Transverse colon (tissue), 4 donors: ENCODE data around the gene GAREM1. TPM values are rescaled to one million over a fixed set of nuclear protein-coding genes. Genes with fewer than 3 reads are reported as not detected.

Source experiments
- DNase-seq: peaks from one replicate; pipeline ENCODE4 v3.0.0-alpha.2; 2019
- H3K27ac ChIP-seq, 4 donors: fragments of 200-600 bp; sonication (generic); 2 replicates each; pipeline ENCODE4 v1.5.1; 2016 to 2018; ENCODE audit warnings: inconsistent platforms in 4 of 4
- H3K27me3 ChIP-seq: fragments of 200-600 bp; sonication (generic); 2 replicates; pipeline ENCODE4 v1.5.1; 2017; ENCODE audit warnings: inconsistent platforms
- H3K36me3 ChIP-seq, 4 donors: fragments of 200-600 bp; sonication (generic); 2 replicates each; pipeline ENCODE4 v1.5.1; 2017 to 2019; ENCODE audit warnings: inconsistent platforms in 4 of 4
- H3K4me1 ChIP-seq, 4 donors: fragments of 200-600 bp; sonication (generic); 2 replicates each; pipeline ENCODE4 v1.5.1; 2017 to 2020; ENCODE audit warnings: inconsistent platforms in 4 of 4
- H3K4me3 ChIP-seq, 4 donors: fragments of 200-600 bp; sonication (generic); 1 replicate in 1 of 4; 2 replicates in 3 of 4; pipeline versions ENCODE4 v1.5.1 to v1.6.1; 2017 to 2019; ENCODE audit warnings: inconsistent platforms in 4 of 4
- H3K9me3 ChIP-seq, 2 donors: fragments of 200-600 bp; sonication (generic); 2 replicates each; pipeline ENCODE4 v1.5.1; 2017 to 2019; ENCODE audit warnings: inconsistent platforms in 2 of 2
- EP300 ChIP-seq: sonication (generic); formaldehyde crosslinking; IDR thresholded peaks from one replicate; pipeline ENCODE4 v1.6.1; 2017; ENCODE audit warnings: antibody characterized with exemption, low read depth
- POLR2A ChIP-seq: fragments of 450-650 bp; IDR thresholded peaks from one replicate; pipeline ENCODE4 v1.6.1; 2016; ENCODE audit warnings: antibody characterized with exemption, mild to moderate bottlenecking, moderate library complexity
- POLR2AphosphoS5 ChIP-seq, 3 donors: sonication (generic); formaldehyde crosslinking; IDR thresholded peaks; one replicate each; pipeline ENCODE4 v1.6.1; 2016; ENCODE audit warnings: antibody characterized with exemption in 3 of 3
- WGBS, 2 donors: methylation state at CpG; one replicate each; pipeline ENCODE4 v1.1.5; 2018; ENCODE audit warnings: low coverage in 1 of 2; 5-methylcytosine and 5-hydroxymethylcytosine counted together
- in situ Hi-C, 4 donors: fragments of 200-750 bp; cut with MboI; loops; one replicate each; pipeline versions ENCODE4 v1.15.0 to v1.15.1; 2017; ENCODE audit warnings: low sequenced_read_pairs in 3 of 4, low pct_ligation_motif_present in 1 of 4, low pct_unique_long_range_greater_than_20kb in 1 of 4
- intact Hi-C: fragments of 100-400 bp; cut with DNase I; formaldehyde crosslinking; loops from one replicate; pipeline ENCODE4 v1.15.1; 2023; ENCODE audit warnings: low total_unique reads
- total RNA-seq, 4 donors: library from RNA; depleted of rRNA; stranded (reverse); fragments of >200 nt; gene quantifications; one replicate each; pipeline ENCODE4 v1.1.0, GENCODE V29; 2016
- TF ChIP-seq, protein P1 (sequence below), 5 experiments: fragments of 200-600 bp in 3 of 5; fragments of 450-650 bp in 2 of 5; sonication (generic) in 3 of 5; IDR thresholded peaks; 1 replicate in 2 of 5; 2 replicates in 3 of 5; pipeline ENCODE4 v1.5.1; 2016 to 2017; ENCODE audit warnings: antibody characterized with exemption in 5 of 5, inconsistent platforms in 3 of 5, mild to moderate bottlenecking in 2 of 5, moderate library complexity in 1 of 5

The GAREM1 gene
- total RNA-seq, 4 donors from 2014 or later, result 7.9 to 47.6 (median 25.9) TPM

DNA sequence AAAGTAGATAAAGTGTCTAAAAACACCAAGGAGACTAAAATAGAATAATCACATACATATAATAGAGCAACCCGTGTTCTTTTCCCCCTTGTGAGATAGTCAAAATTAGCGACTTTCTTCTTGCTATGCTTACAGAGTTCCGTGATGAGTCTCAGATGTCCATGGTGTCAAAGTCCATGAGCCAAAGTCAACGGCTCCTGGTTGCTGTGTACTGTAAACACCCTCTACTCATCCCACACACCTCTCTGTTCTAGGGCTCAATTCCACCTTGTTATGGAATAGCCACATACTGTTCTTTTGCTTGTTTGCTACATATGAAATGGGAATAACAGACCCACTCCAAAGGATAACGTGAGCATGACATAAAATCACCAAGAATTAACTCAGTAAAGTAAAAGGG lies 52.5 kb downstream of the GAREM1 start:
- 84 to 89% methylated on average over 5 of the region's 5 CpGs for WGBS, 2 donors
- no peaks in the 10 kb centered on the region for H3K27me3 ChIP-seq
- intact Hi-C loops (no loop called here), in situ Hi-C loops (no loop called here)
- no peaks in the 10 kb centered on the region for H3K9me3 ChIP-seq
- peaks cover 0 to 7% (median 0%) of the 10 kb centered on the region in 4 donors for H3K4me1 ChIP-seq
- no peak for DNase-seq
- no peak overlapping the region for H3K4me3 ChIP-seq
- no peaks in the 10 kb centered on the region for H3K36me3 ChIP-seq
- TF ChIP-seq, protein P1, sequence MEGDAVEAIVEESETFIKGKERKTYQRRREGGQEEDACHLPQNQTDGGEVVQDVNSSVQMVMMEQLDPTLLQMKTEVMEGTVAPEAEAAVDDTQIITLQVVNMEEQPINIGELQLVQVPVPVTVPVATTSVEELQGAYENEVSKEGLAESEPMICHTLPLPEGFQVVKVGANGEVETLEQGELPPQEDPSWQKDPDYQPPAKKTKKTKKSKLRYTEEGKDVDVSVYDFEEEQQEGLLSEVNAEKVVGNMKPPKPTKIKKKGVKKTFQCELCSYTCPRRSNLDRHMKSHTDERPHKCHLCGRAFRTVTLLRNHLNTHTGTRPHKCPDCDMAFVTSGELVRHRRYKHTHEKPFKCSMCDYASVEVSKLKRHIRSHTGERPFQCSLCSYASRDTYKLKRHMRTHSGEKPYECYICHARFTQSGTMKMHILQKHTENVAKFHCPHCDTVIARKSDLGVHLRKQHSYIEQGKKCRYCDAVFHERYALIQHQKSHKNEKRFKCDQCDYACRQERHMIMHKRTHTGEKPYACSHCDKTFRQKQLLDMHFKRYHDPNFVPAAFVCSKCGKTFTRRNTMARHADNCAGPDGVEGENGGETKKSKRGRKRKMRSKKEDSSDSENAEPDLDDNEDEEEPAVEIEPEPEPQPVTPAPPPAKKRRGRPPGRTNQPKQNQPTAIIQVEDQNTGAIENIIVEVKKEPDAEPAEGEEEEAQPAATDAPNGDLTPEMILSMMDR (IDR thresholded peaks at IDR 0.05), result no peak
- TF ChIP-seq EP300 (no peak), POLR2A (no peak), POLR2AphosphoS5 (IDR thresholded peaks at IDR 0.05) (no peak)
- H3K27ac ChIP-seq, result no peak overlapping the region

GRCh38 chr18:32405588-32405987 lies 65.1 kb downstream of the GAREM1 start:
- Histone ChIP-seq H3K4me3 (no peak overlapping the region), H3K36me3 (no peaks in the 10 kb centered on the region), H3K4me1 (peaks cover 0 to 8% (median 3%) of the 10 kb centered on the region in 4 donors), H3K27ac (no peak overlapping the region), H3K27me3 (no peaks in the 10 kb centered on the region), H3K9me3 (no peaks in the 10 kb centered on the region)
- 64 to 72% methylated on average over 2 of the region's 2 CpGs for WGBS, 2 donors
- TF ChIP-seq, protein P1 (IDR thresholded peaks at IDR 0.05), result no peak
- no peak for TF ChIP-seq POLR2AphosphoS5 (IDR thresholded peaks at IDR 0.05)
- no peak for TF ChIP-seq POLR2A
- TF ChIP-seq EP300, result no peak
- intact Hi-C loops, result no loop called here
- in situ Hi-C loops, result no loop called here
- DNase-seq, result no peak

DNA sequence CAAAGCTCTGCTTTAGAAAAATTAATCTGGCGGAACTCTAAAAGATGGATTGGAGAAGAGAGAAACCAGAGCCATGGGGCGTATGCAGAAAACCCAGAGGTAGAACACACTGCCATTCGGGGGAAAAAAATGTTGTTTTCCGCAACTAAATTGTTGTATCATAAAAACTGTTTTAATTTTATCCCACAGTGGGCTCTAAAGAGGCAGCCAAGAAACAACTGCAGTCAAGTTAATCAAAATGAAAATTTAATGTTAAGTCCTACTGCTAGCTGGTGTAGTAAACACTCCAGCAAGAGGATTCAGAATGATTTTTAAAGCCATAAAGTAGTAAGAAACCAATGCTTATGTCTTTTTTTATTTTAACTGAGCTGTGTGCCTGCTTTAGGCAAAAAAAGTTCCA lies 69.1 kb downstream of the GAREM1 start:
- DNase-seq, result no peak
- H3K9me3 ChIP-seq, result no peaks in the 10 kb centered on the region
- in situ Hi-C loops, result no loop called here
- no peak overlapping the region for H3K27ac ChIP-seq
- H3K4me3 ChIP-seq, result no peak overlapping the region
- no peaks in the 10 kb centered on the region for H3K36me3 ChIP-seq
- WGBS, 2 donors, result 93 to 100% methylated on average over 4 of the region's 4 CpGs
- intact Hi-C loops, result no loop called here
- H3K4me1 ChIP-seq, result peaks cover 0 to 8% (median 3%) of the 10 kb centered on the region in 4 donors
- TF ChIP-seq POLR2AphosphoS5 (IDR thresholded peaks at IDR 0.05), result no peak
- TF ChIP-seq, protein P1 (IDR thresholded peaks at IDR 0.05), result no peak
- no peaks in the 10 kb centered on the region for H3K27me3 ChIP-seq

DNA sequence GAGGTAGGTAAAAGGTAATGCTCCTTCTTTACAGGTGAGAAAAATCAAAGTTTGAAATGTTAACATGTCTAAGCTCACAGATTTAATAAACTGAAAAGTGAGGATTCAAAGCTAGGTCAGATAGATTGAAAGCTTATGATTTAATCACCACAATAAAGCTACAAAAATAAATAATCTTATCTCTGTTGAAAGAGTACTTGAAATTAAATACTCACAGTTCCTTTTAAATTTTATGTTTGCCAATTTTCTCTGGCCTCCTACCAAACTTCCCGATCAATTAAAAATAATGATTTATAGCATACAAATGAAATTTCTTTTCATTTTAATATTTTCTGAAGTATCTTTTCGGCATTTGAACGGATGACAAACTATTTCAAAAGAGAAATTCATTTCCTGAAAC lies 77.3 kb downstream of the GAREM1 start:
- Histone ChIP-seq H3K4me3 (no peak overlapping the region), H3K36me3 (no peaks in the 10 kb centered on the region), H3K27me3 (no peaks in the 10 kb centered on the region), H3K9me3 (no peaks in the 10 kb centered on the region), H3K27ac (no peak overlapping the region), H3K4me1 (peaks cover 0 to 5% (median 0%) of the 10 kb centered on the region in 4 donors)
- in situ Hi-C loops (no loop called here), intact Hi-C loops (no loop called here)
- no peak for DNase-seq
- TF ChIP-seq POLR2AphosphoS5 (IDR thresholded peaks at IDR 0.05), result no peak
- no peak for TF ChIP-seq POLR2A
- TF ChIP-seq, protein P1 (IDR thresholded peaks at IDR 0.05), result no peak
- no peak for TF ChIP-seq EP300
- 66 to 72% methylated on average over 3 of the region's 3 CpGs for WGBS, 2 donors
